OCI-LY7 (cell line): ENCODE results near the gene ZNF738. TPM values are rescaled to one million over a fixed set of nuclear protein-coding genes. Genes with fewer than 3 reads are reported as not detected.

Source experiments
- BruUV-seq: library from RNA; stranded (reverse); fragments of 400-500 nt; replicated peaks from 2 replicates; lab custom pipeline; 2021; lab: Mats Ljungman, UMichigan
- CTCF ChIA-PET: fragments of 300-600 bp; sonication (Branson Sonifier 250); formaldehyde crosslinking; loops from one replicate; lab custom pipeline; 2022; ENCODE audit warnings: antibody characterized with exemption; ENCODE audit not compliant: unreplicated experiment; lab: Charles Lee
- POLR2A ChIA-PET: fragments of 300-600 bp; sonication (Branson Sonifier 250); formaldehyde crosslinking; loops from one replicate; lab custom pipeline; 2022; ENCODE audit warnings: antibody characterized with exemption; lab: Charles Lee
- DNase-seq: peaks from one replicate; pipeline ENCODE4 v3.0.0-alpha.2; 2015; ENCODE audit warnings: low spot score
- H2AFZ ChIP-seq: fragments of 200-600 bp; sonication (generic), shearing (Covaris generic); 2 replicates; pipeline ENCODE4 v1.6.1; 2014; ENCODE audit warnings: mild to moderate bottlenecking, antibody characterized with exemption, low read length, moderate library complexity
- H3K27ac ChIP-seq: fragments of 200-600 bp; sonication (generic); 2 replicates; pipeline ENCODE4 v1.5.1; 2014; ENCODE audit warnings: mixed run types, low read depth, mild to moderate bottlenecking, moderate library complexity, low read length, inconsistent platforms; ENCODE audit not compliant: poor library complexity, severe bottlenecking
- H3K36me3 ChIP-seq: fragments of 200-600 bp; sonication (generic); 2 replicates; pipeline ENCODE4 v1.6.1; 2014; ENCODE audit warnings: mild to moderate bottlenecking, antibody characterized with exemption, low read length, moderate library complexity, mixed read lengths; ENCODE audit not compliant: insufficient read depth
- H3K4me1 ChIP-seq: fragments of 200-600 bp; sonication (generic); 2 replicates; pipeline ENCODE4 v1.5.1; 2014; ENCODE audit warnings: mild to moderate bottlenecking, low read length; ENCODE audit not compliant: insufficient read depth, poor library complexity, severe bottlenecking
- H3K4me2 ChIP-seq: fragments of 200-600 bp; sonication (generic); 2 replicates; pipeline ENCODE4 v1.6.1; 2014; ENCODE audit warnings: mild to moderate bottlenecking, low read length
- H3K4me3 ChIP-seq: fragments of 200-600 bp; sonication (generic); 2 replicates; pipeline ENCODE4 v1.5.1; 2014; ENCODE audit warnings: mild to moderate bottlenecking, low read depth, low read length; ENCODE audit not compliant: poor library complexity, severe bottlenecking
- H3K79me2 ChIP-seq: fragments of 200-600 bp; sonication (generic); 2 replicates; pipeline ENCODE4 v1.6.1; 2016; ENCODE audit warnings: low read depth, mild to moderate bottlenecking, low read length, moderate library complexity, mixed read lengths; ENCODE audit not compliant: insufficient read depth
- H3K9me2 ChIP-seq: fragments of 200-600 bp; sonication (generic); 2 replicates; pipeline ENCODE4 v1.6.1; 2016; ENCODE audit warnings: mild to moderate bottlenecking, low read length, mixed read lengths; ENCODE audit not compliant: insufficient read depth
- H3K9me3 ChIP-seq: fragments of 200-600 bp; sonication (generic); 2 replicates; pipeline ENCODE4 v1.6.1; 2014; ENCODE audit warnings: mild to moderate bottlenecking, mixed run types, low read length, mixed read lengths
- H4K20me1 ChIP-seq: fragments of 200-600 bp; sonication (generic); 2 replicates; pipeline ENCODE4 v1.6.1; 2014; ENCODE audit warnings: mild to moderate bottlenecking, antibody characterized with exemption, low read length, moderate library complexity, mixed read lengths; ENCODE audit not compliant: insufficient read depth
- CTCF ChIP-seq: fragments of 200-600 bp; sonication (generic); conservative IDR thresholded peaks from 2 replicates; pipeline ENCODE4 v1.5.1; 2014; ENCODE audit warnings: mild to moderate bottlenecking, antibody characterized with exemption, low read length, moderate library complexity, mixed read lengths
- EZH2phosphoT487 ChIP-seq: fragments of 200-600 bp; sonication (generic); IDR thresholded peaks from 2 replicates; pipeline ENCODE4 v1.6.1; 2018; ENCODE audit warnings: low read depth, borderline replicate concordance, mild to moderate bottlenecking, mixed run types, antibody characterized with exemption, low read length, moderate library complexity, mixed read lengths
- intact Hi-C: fragments of 100-400 bp; cut with micrococcal nuclease; formaldehyde crosslinking; loops from one replicate; pipeline ENCODE4 v1.10.0; 2022; ENCODE audit not compliant: unreplicated experiment
- total RNA-seq, 2 experiments: library from RNA; depleted of rRNA in 1 of 2; stranded (reverse); fragments of >200 nt in 1 of 2; shearing (Covaris generic) in 1 of 2; gene quantifications; 2 replicates each; pipeline ENCODE4 v1.2.3, GENCODE V29; 2014 to 2022

The ZNF738 gene
- total RNA-seq, 2 experiments from 2014 or later, result 47.9 to 57.0 TPM

- CTCF ChIA-PET, result no interaction called here
- H3K9me3 ChIP-seq, result peaks cover 26% of the 10 kb centered on the region
- H3K79me2 ChIP-seq, result peaks cover 48% of the 10 kb centered on the region
- peak overlapping the region; percentile 89 for H3K4me2 ChIP-seq
- peaks cover 8% of the 10 kb centered on the region for H3K4me1 ChIP-seq
- H4K20me1 ChIP-seq, result no peaks in the 10 kb centered on the region
- POLR2A ChIA-PET, result interaction anchor here (0.6 to 3.0 kb wide), 10 partner anchors 10 to 1752 kb away, joined by 3 to 14 read pairs (median 4); partner anchors contain the start of genes ZNF43, ZNF431 and ZNF738
- intact Hi-C loops, result loop anchor here (2.0 to 10.0 kb wide), 3 partner anchors 30 to 554 kb away; partner anchors contain the start of genes ZNF493, ZNF66 and ZNF738
- H3K27ac ChIP-seq, result peak overlapping the region; percentile 78
- peak overlapping the region; percentile 93; the same call in 1 of the 2 replicates for H2AFZ ChIP-seq
- TF ChIP-seq CTCF, result no peak
- TF ChIP-seq EZH2phosphoT487, result no peak
- BruUV-seq, result no TSS peak
- peak overlapping the region; percentile 94 for H3K4me3 ChIP-seq
- no peaks in the 10 kb centered on the region for H3K9me2 ChIP-seq
- peak; percentile 44 for DNase-seq
- peaks cover 37% of the 10 kb centered on the region for H3K36me3 ChIP-seq
Measured at GRCh38 chr19:21328406-21328805, 30.4 kb upstream of the ZNF738 start.

DNA sequence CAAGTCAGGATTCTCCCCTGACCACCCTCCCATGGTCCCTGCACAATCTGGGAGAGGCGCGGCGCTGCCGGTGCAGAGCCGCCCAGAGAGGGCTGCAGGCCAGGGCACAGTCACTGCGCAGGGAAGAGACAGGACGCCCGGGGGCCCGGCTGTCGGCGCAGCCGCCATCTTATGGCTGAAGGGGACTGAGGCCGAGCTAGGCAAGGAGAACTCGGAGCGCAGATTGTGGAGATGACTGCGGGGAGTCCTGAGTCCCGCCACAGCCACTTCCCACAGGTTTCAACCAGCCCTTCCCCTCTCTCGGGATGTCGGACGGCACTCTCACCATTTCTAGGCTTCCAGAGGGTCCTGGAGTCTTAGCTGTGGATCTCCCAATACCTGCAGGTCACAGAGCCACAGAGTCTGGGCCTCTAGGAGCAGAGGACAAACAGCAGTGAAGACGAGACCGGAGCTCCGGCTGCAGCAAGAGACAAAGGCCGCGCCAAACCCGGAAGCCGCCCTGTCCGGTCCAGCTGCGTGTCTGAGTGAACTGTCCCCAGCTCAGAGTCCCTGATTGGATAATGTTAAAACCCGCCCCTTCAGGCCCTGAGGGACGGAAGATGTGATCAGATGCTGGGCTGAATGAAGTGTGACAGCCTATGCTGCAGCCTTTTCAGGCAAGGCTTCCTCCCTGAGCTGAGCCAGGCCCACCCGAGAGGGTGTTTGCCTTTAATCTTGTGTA is 29.8 kb upstream of the ZNF738 start, which contains the start of gene ZNF708:
Gene ZNF708, minus strand, starts transcription at position 526 of the 721 bp plus-strand sequence. Its CDS starts 198 bp downstream, at position 328.
- H3K9me3 ChIP-seq, result peaks cover 26% of the 10 kb centered on the region
- peaks cover 31% of the 10 kb centered on the region for H3K36me3 ChIP-seq
- POLR2A ChIA-PET, result interaction anchor here (0.6 to 3.0 kb wide), 15 partner anchors 10 to 1090 kb away, joined by 3 to 14 read pairs (median 4); partner anchors contain the start of genes ZNF100, ZNF43, ZNF431 and ZNF493
- peak within 1 kb of the TSS; percentile 89 for H3K4me2 ChIP-seq
- peak within 1 kb of the TSS; percentile 78 for H3K27ac ChIP-seq
- intact Hi-C loops, result loop anchor here (2.0 to 10.0 kb wide), 3 partner anchors 30 to 554 kb away; partner anchors contain the start of genes ZNF493, ZNF66 and ZNF738
- DNase-seq, result peak; percentile 95
- H3K4me3 ChIP-seq, result peak within 1 kb of the TSS; percentile 94
- BruUV-seq, result no TSS peak
- H3K4me1 ChIP-seq, result peaks cover 8% of the 10 kb centered on the region
- TF ChIP-seq CTCF (no peak), EZH2phosphoT487 (no peak)
- peak within 1 kb of the TSS; percentile 93 for H2AFZ ChIP-seq
- no peaks in the 10 kb centered on the region for H4K20me1 ChIP-seq
- H3K79me2 ChIP-seq, result peaks cover 43% of the 10 kb centered on the region
- CTCF ChIA-PET, result no interaction called here
- H3K9me2 ChIP-seq, result no peaks in the 10 kb centered on the region
